Measurements from ENCODE around the gene ADGRF4. TPM values are rescaled to one million over a fixed set of nuclear protein-coding genes. Genes with fewer than 3 reads are reported as not detected.

ADGRF4 gene
- total RNA-seq (2021; fragmentation: NEBNext Ultra II Directional; extraction: Animal tissue kit (Norgen Biotek cat#: 25700)) (not detected in 2 replicates), polyA plus RNA-seq (2011; rRNA removed) (0.02 TPM in 1 of 2 replicates, not detected in the other), polyA minus RNA-seq (2011; rRNA and poly(A)+ RNA removed) (not detected in 2 replicates)
- not detected for polyA plus RNA-seq (2011; cell fraction: cytosol; rRNA removed)
- polyA plus RNA-seq (2011; cell fraction: nucleus; rRNA removed): not detected
- polyA plus RNA-seq (2012, experiment 1 of 2): not detected in 4 replicates
- polyA plus RNA-seq (2012, experiment 2 of 2): not detected
- not detected for polyA plus RNA-seq (2013, experiment 1 of 2)
- not detected for polyA plus RNA-seq (2013, experiment 2 of 2)
- not detected for polyA minus RNA-seq (2011; cell fraction: cytosol; rRNA and poly(A)+ RNA removed)
- polyA minus RNA-seq (2011; cell fraction: nucleus; rRNA and poly(A)+ RNA removed): not detected
- long read RNA-seq, experiment 1: 0 reads
- long read RNA-seq, experiment 2: 0 reads

- H2AK5ac ChIP-seq (ENCODE audit: low read depth, low read length): no peak within 1 kb of the TSS
- peaks cover 0 to 7% (median 4%) of the 10 kb centered on the region in 4 experiments; a peak in 2 of 7 replicates for H3K4me1 ChIP-seq (replicated peaks in 1 of 4; ENCODE audit: control insufficient read depth in 3 of 4, insufficient read depth in 4 of 4, low read length in 3 of 4)
- no peaks in the 10 kb centered on the region for H3K27me3 ChIP-seq (replicated peaks in 1 of 4; ENCODE audit: control insufficient read depth in 3 of 4, extremely low read depth in 1 of 4, insufficient read depth in 3 of 4, low read length in 3 of 4)
- peak within 1 kb of the TSS; percentile 41 for H3K4ac ChIP-seq (replicated peaks; ENCODE audit: insufficient read length, low read depth, low read length)
- no peak within 1 kb of the TSS for H2BK12ac ChIP-seq (ENCODE audit: low read depth, low read length)
- FAIRE-seq (no peak), DNase-seq (ENCODE audit: low read depth in 1 of 2, low spot score in 2 of 2) (no peak)
- H2BK5ac ChIP-seq (ENCODE audit: low read depth, low read length): no peak within 1 kb of the TSS
- 96% methylated on average over 5 of the region's 5 CpGs; no CpG with 5 or more reads in 1 of the 2 experiments for WGBS, 2 experiments (ENCODE audit: extremely low coverage in 1 of 2, insufficient coverage in 1 of 2, insufficient read length in 1 of 2, insufficient replicate concordance in 2 of 2, low coverage in 1 of 2, low lambda C conversion rate in 2 of 2, missing lambda C conversion rate in 1 of 2)
- H2BK120ac ChIP-seq (replicated peaks; ENCODE audit: low read depth, low read length): no peak within 1 kb of the TSS
- no peak within 1 kb of the TSS for H4K91ac ChIP-seq (replicated peaks; ENCODE audit: insufficient read length, low read length)
- H3K36me3 ChIP-seq (ENCODE audit: control insufficient read depth in 2 of 4, insufficient read depth in 4 of 4, low read length in 3 of 4): no peaks in the 10 kb centered on the region
- no peak within 1 kb of the TSS for H3K4me3 ChIP-seq (ENCODE audit: extremely low read depth in 1 of 4, insufficient read depth in 2 of 4, low read depth in 3 of 4, low read length in 4 of 4)
- H4K20me1 ChIP-seq (replicated peaks in 1 of 2; ENCODE audit: control insufficient read depth in 1 of 2, insufficient read depth in 2 of 2, low read length in 2 of 2): no peaks in the 10 kb centered on the region
- H3K56ac ChIP-seq (replicated peaks; ENCODE audit: insufficient read length, low read depth, low read length): no peak within 1 kb of the TSS
- H2BK20ac ChIP-seq (ENCODE audit: low read length): no peak within 1 kb of the TSS
- H2AFZ ChIP-seq (ENCODE audit: low read length): no peak within 1 kb of the TSS
- no peak within 1 kb of the TSS for H3K4me2 ChIP-seq (ENCODE audit: insufficient read depth in 1 of 2, low read depth in 2 of 2, low read length in 2 of 2)
- no peak within 1 kb of the TSS for H3K14ac ChIP-seq (ENCODE audit: insufficient read length)
- ChIA-PET POLR2A (ENCODE audit: partially characterized antibody) (no interaction called here), CTCF (ENCODE audit: partially characterized antibody) (interaction anchor here (1.5 to 1.7 kb wide), 2 partner anchors 11 to 82 kb away, joined by 3 to 6 read pairs; no protein-coding TSS in a partner anchor)
- no peak within 1 kb of the TSS for H3K18ac ChIP-seq (ENCODE audit: extremely low read depth, low read length)
- no peak within 1 kb of the TSS for H4K8ac ChIP-seq (ENCODE audit: extremely low read depth, insufficient read depth, low read length)
- H3K9me3 ChIP-seq (ENCODE audit: insufficient read depth in 2 of 2, low read depth in 1 of 2, low read length in 1 of 2): no peaks in the 10 kb centered on the region
- no peaks in the 10 kb centered on the region for H3K23me2 ChIP-seq (ENCODE audit: low read depth, low read length)
- H3K79me1 ChIP-seq (ENCODE audit: low read depth, low read length): no peaks in the 10 kb centered on the region
- no peak within 1 kb of the TSS for H2BK15ac ChIP-seq (ENCODE audit: low read length)
- H3K27ac ChIP-seq (ENCODE audit: low read depth, low read length): no peak within 1 kb of the TSS
- no peak within 1 kb of the TSS for H4K5ac ChIP-seq (ENCODE audit: insufficient read length, low read depth, low read length)
- H3K23ac ChIP-seq (ENCODE audit: insufficient read length): no peak within 1 kb of the TSS
- H3K79me2 ChIP-seq (ENCODE audit: control insufficient read depth in 1 of 2, insufficient read depth in 2 of 2, low read length in 2 of 2): no peaks in the 10 kb centered on the region
- no peak within 1 kb of the TSS for H3K9ac ChIP-seq (replicated peaks in 1 of 4; ENCODE audit: extremely low read depth in 1 of 4, low read depth in 3 of 4, low read length in 3 of 4)
- TF ChIP-seq CHD2 (IDR thresholded peaks at IDR 0.05; ENCODE audit: low read length) (no peak), RFX5 (IDR thresholded peaks at IDR 0.05; ENCODE audit: borderline replicate concordance, low read depth, low read length) (no peak), TCF12 (IDR thresholded peaks at IDR 0.05; ENCODE audit: low read depth, low read length) (no peak), BCL11A (IDR thresholded peaks at IDR 0.05; ENCODE audit: low read depth in 2 of 2, low read length in 2 of 2) (no peak), NRF1 (IDR thresholded peaks at IDR 0.05; ENCODE audit: low read depth, low read length) (no peak), JUN (IDR thresholded peaks at IDR 0.05; ENCODE audit: low read depth, low read length) (no peak), CHD1 (IDR thresholded peaks at IDR 0.05; ENCODE audit: low read depth, low read length) (no peak), SP2 (IDR thresholded peaks at IDR 0.05; ENCODE audit: low read length) (no peak), HDAC2 (IDR thresholded peaks at IDR 0.05; ENCODE audit: borderline replicate concordance in 1 of 2, low read depth in 2 of 2, low read length in 2 of 2) (no peak), BRCA1 (IDR thresholded peaks at IDR 0.05; ENCODE audit: low read depth, low read length) (no peak), SIN3A (conservative IDR thresholded peaks at IDR 0.05 in 1 of 2, IDR thresholded peaks at IDR 0.05 in 1 of 2; ENCODE audit: low read depth in 1 of 2, low read length in 2 of 2) (no peak), ZNF274 (IDR thresholded peaks at IDR 0.05; ENCODE audit: borderline replicate concordance, extremely low read depth, low read length) (no peak), GTF2F1 (IDR thresholded peaks at IDR 0.05; ENCODE audit: borderline replicate concordance, low read depth, low read length) (no peak)
These were observed at the start of gene ADGRF4 for GRCh38 chr6:47698342-47698787. Gene ADGRF4, plus strand, starts transcription at chr6:47698580. Its CDS starts 8,666 bp downstream, at chr6:47707246.

All from H1 (cell line).